HepG2 (cell line): ENCODE measurements around the gene ACVR1B. TPM values are rescaled to one million over a fixed set of nuclear protein-coding genes. Genes with fewer than 3 reads are reported as not detected.

Experiments used
- ATAC-seq: fragments of 200-7000 bp; cut with Tn5 transposase; 3 replicates; pipeline ENCODE4 v1.9.1; 2020; ENCODE audit warnings: mild to moderate bottlenecking, moderate library complexity
- BruUV-seq: library from RNA; stranded (reverse); fragments of 400-500 nt; replicated peaks from 2 replicates; lab custom pipeline; 2021; lab: Mats Ljungman, UMichigan
- CTCF ChIA-PET: fragments of 300-600 bp; formaldehyde crosslinking; extraction: SDS; loops from one replicate; lab custom pipeline; 2021; ENCODE audit warnings: low total read pairs, inconsistent platforms, low intra/inter-chr PET ratio; lab: Yijun Ruan, JAX
- POLR2A ChIA-PET: fragments of 350-600 bp; sonication (Branson Sonifier 250); formaldehyde crosslinking; loops from one replicate; lab custom pipeline; 2020; ENCODE audit warnings: antibody characterized with exemption, inconsistent platforms; lab: Yijun Ruan, JAX
- DNase-seq: peaks from one replicate; pipeline ENCODE4 v3.0.0-alpha.2; 2015; ENCODE audit warnings: low spot score
- FAIRE-seq: peaks from 3 replicates; lab custom pipeline; 2011; peaks lifted over from hg19 to GRCh38; lab: Jason Lieb, UNC
- H2AFZ ChIP-seq: one replicate; pipeline ENCODE4 v1.6.1; 2011; ENCODE audit warnings: low read length, inconsistent platforms
- H3K27ac ChIP-seq: fragments of 300-600 bp; 3 replicates; pipeline ENCODE4 v1.8.0; 2011; ENCODE audit warnings: mixed run types, mild to moderate bottlenecking, mixed read lengths, low read length, inconsistent platforms; ENCODE audit not compliant: insufficient read depth; ENCODE audit errors: extremely low read length
- H3K27me3 ChIP-seq, 2 experiments: fragments of 200-600 bp in 1 of 2; 2 replicates in 1 of 2; 3 replicates in 1 of 2; pipeline versions ENCODE4 v1.6.0 to v1.8.0; 2011; ENCODE audit warnings: low read length in 2 of 2, mild to moderate bottlenecking in 2 of 2, moderate library complexity in 2 of 2, inconsistent platforms in 1 of 2; ENCODE audit not compliant: insufficient read depth in 2 of 2, control insufficient read depth in 1 of 2
- H3K36me3 ChIP-seq, 2 experiments: fragments of 200-600 bp in 1 of 2; replicated peaks in 1 of 2; 2 replicates in 1 of 2; 3 replicates in 1 of 2; pipeline versions ENCODE4 v1.5.1 to v1.8.0; 2011; ENCODE audit warnings: low read length in 2 of 2, inconsistent platforms in 1 of 2; ENCODE audit not compliant: insufficient read depth in 2 of 2, control insufficient read depth in 1 of 2
- H3K4me1 ChIP-seq: 2 replicates; pipeline ENCODE4 v1.5.1; 2012; ENCODE audit warnings: low read length, inconsistent platforms; ENCODE audit not compliant: insufficient read depth
- H3K4me2 ChIP-seq: 2 replicates; pipeline ENCODE4 v1.6.0; 2011; ENCODE audit warnings: low read depth, low read length, inconsistent platforms
- H3K4me3 ChIP-seq, 3 experiments: fragments of 200-600 bp in 1 of 3; sonication (generic), shearing (Covaris generic) in 1 of 3; replicated peaks in 1 of 3; 2 replicates each; pipeline ENCODE4 v1.5.1; 2011 to 2016; ENCODE audit warnings: low read length in 3 of 3, inconsistent platforms in 2 of 3, low read depth in 2 of 3, mild to moderate bottlenecking in 2 of 3, control low read depth in 1 of 3, mixed read lengths in 1 of 3; ENCODE audit not compliant: insufficient read depth in 1 of 3
- H3K79me2 ChIP-seq: one replicate; pipeline ENCODE4 v1.6.1; 2011; ENCODE audit warnings: low read length, inconsistent platforms; ENCODE audit not compliant: insufficient read depth
- H3K9ac ChIP-seq: 2 replicates; pipeline ENCODE4 v1.6.0; 2011; ENCODE audit warnings: mild to moderate bottlenecking, low read depth, low read length, inconsistent platforms; ENCODE audit not compliant: insufficient read depth
- H3K9me3 ChIP-seq: 2 replicates; pipeline ENCODE4 v1.5.1; 2012; ENCODE audit warnings: mild to moderate bottlenecking, low read length
- H4K20me1 ChIP-seq: 2 replicates; pipeline ENCODE4 v1.6.0; 2011; ENCODE audit warnings: inconsistent platforms, mild to moderate bottlenecking, low read length, moderate library complexity; ENCODE audit not compliant: insufficient read depth
- ATRX ChIP-seq: sonication (generic); formaldehyde crosslinking; IDR thresholded peaks from 2 replicates; pipeline ENCODE4 v1.4.0; 2020; ENCODE audit warnings: missing genetic modification reagents, borderline replicate concordance
- CAMTA2 ChIP-seq: sonication (generic); formaldehyde crosslinking; IDR thresholded peaks from 2 replicates; pipeline ENCODE4 v1.4.0; 2020; ENCODE audit warnings: mild to moderate bottlenecking, missing genetic modification reagents, borderline replicate concordance
- HMGA1 ChIP-seq: sonication (generic); formaldehyde crosslinking; conservative IDR thresholded peaks from 2 replicates; pipeline ENCODE4 v1.4.0; 2020; ENCODE audit warnings: missing genetic modification reagents
- PTBP1 ChIP-seq: fragments of 200-400 bp; formaldehyde crosslinking; IDR thresholded peaks from 2 replicates; pipeline ENCODE4 v1.6.1; 2018; ENCODE audit warnings: low read length, low read depth; ENCODE audit not compliant: poor library complexity, severe bottlenecking
- SAFB2 ChIP-seq: sonication (generic); formaldehyde crosslinking; IDR thresholded peaks from 2 replicates; pipeline ENCODE4 v1.5.1; 2020; ENCODE audit warnings: missing genetic modification reagents, low read depth, mild to moderate bottlenecking, borderline replicate concordance
- SNAPC2 ChIP-seq: sonication (generic); formaldehyde crosslinking; IDR thresholded peaks from 2 replicates; pipeline ENCODE4 v1.8.1; 2022; ENCODE audit warnings: mild to moderate bottlenecking, missing genetic modification reagents
- STAT5B ChIP-seq: sonication (generic); formaldehyde crosslinking; IDR thresholded peaks from 2 replicates; pipeline ENCODE4 v1.4.0; 2020; ENCODE audit warnings: missing genetic modification reagents
- THAP11 ChIP-seq: IDR thresholded peaks from 2 replicates; pipeline ENCODE4 v1.6.1; 2016; ENCODE audit warnings: missing biosample characterization, missing genetic modification reagents
- ZKSCAN1 ChIP-seq: fragments of 150-350 bp; IDR thresholded peaks from 2 replicates; pipeline ENCODE4 v1.6.1; 2014; ENCODE audit warnings: low read length
- ZNF224 ChIP-seq: sonication (generic); formaldehyde crosslinking; IDR thresholded peaks from 2 replicates; pipeline ENCODE4 v1.5.0; 2020; ENCODE audit warnings: mild to moderate bottlenecking, missing genetic modification reagents
- ZNF264 ChIP-seq: sonication (generic); formaldehyde crosslinking; IDR thresholded peaks from 2 replicates; pipeline ENCODE4 v1.4.0; 2020; ENCODE audit warnings: missing genetic modification reagents
- ZNF274 ChIP-seq: sonication (generic); formaldehyde crosslinking; IDR thresholded peaks from 2 replicates; pipeline ENCODE4 v1.5.1; 2020; ENCODE audit warnings: mild to moderate bottlenecking, missing genetic modification reagents
- ZNF317 ChIP-seq: sonication (generic); formaldehyde crosslinking; IDR thresholded peaks from 2 replicates; pipeline ENCODE4 v1.5.0; 2020; ENCODE audit warnings: mild to moderate bottlenecking, missing genetic modification reagents
- ZNF446 ChIP-seq: sonication (generic); formaldehyde crosslinking; IDR thresholded peaks from 2 replicates; pipeline ENCODE4 v1.5.0; 2020; ENCODE audit warnings: mild to moderate bottlenecking, missing genetic modification reagents
- ZNF451 ChIP-seq: sonication (generic); formaldehyde crosslinking; IDR thresholded peaks from 2 replicates; pipeline ENCODE4 v1.5.0; 2020; ENCODE audit warnings: mild to moderate bottlenecking, missing genetic modification reagents
- ZNF556 ChIP-seq: sonication (generic); formaldehyde crosslinking; IDR thresholded peaks from 2 replicates; pipeline ENCODE4 v1.4.0; 2020; ENCODE audit warnings: mild to moderate bottlenecking, missing genetic modification reagents, borderline replicate concordance
- ZNF563 ChIP-seq: sonication (generic); formaldehyde crosslinking; IDR thresholded peaks from 2 replicates; pipeline ENCODE4 v1.8.0; 2022; ENCODE audit warnings: mild to moderate bottlenecking, moderate library complexity, missing genetic modification reagents
- WGBS: methylation state at CpG from one replicate; pipeline ENCODE4 v1.1.6; 2017; ENCODE audit warnings: low lambda C conversion rate; 5-methylcytosine and 5-hydroxymethylcytosine counted together
- in situ Hi-C: cut with HindIII; loops from 2 replicates; pipeline ENCODE4 v1.10.0; 2017; ENCODE audit warnings: low pct_unique_long_range_greater_than_20kb; ENCODE audit not compliant: extremely low pct_ligation_motif_present
- intact Hi-C: fragments of 100-400 bp; cut with micrococcal nuclease; formaldehyde crosslinking; loops from one replicate; pipeline ENCODE4 v1.10.0; 2022; ENCODE audit not compliant: unreplicated experiment
- polyA plus RNA-seq, 8 experiments: library from polyadenylated mRNA; depleted of rRNA in 3 of 8; stranded (reverse) in 7 of 8; unstranded in 1 of 8; fragments of >200 nt; fragmentation: Illumina TruSeq in 4 of 8; extraction: Trizol in 4 of 8; gene quantifications; 2 replicates each; pipeline versions ENCODE4 v1.2.1 to v1.2.3, GENCODE V29; 2011 to 2016; ENCODE audit warnings: low read depth in 4 of 8, missing spikeins in 1 of 8, mixed read lengths in 1 of 8; ENCODE audit not compliant: insufficient read depth in 1 of 8
- total RNA-seq, 5 experiments: library from RNA; depleted of rRNA; stranded (reverse); fragments of >200 nt; fragmentation: Illumina TruSeq; extraction: Trizol; gene quantifications; 2 replicates each; pipeline ENCODE4 v1.2.3, GENCODE V29; 2016; ENCODE audit warnings: low read depth in 1 of 5

Gene ACVR1B
- total and polyA plus RNA-seq, 2 of the 13 experiments (the other 11 are each of a cell fraction or from before 2014, with no cell fraction given), result 8.9 to 12.1 TPM

- no peak for DNase-seq
- TF ChIP-seq PTBP1 (no peak), ZNF317 (CRISPR knock-in tag) (no peak), ZNF563 (CRISPR knock-in tag) (no peak), ZNF556 (CRISPR knock-in tag) (no peak), ZNF224 (CRISPR knock-in tag) (no peak), ZKSCAN1 (no peak), CAMTA2 (CRISPR knock-in tag) (no peak), HMGA1 (no peak), ZNF451 (CRISPR knock-in tag) (no peak), SNAPC2 (CRISPR knock-in tag) (no peak), ZNF274 (CRISPR knock-in tag) (no peak), STAT5B (CRISPR knock-in tag) (no peak), ATRX (CRISPR knock-in tag) (no peak), ZNF446 (no peak), THAP11 (no peak), ZNF264 (CRISPR knock-in tag) (no peak), SAFB2 (CRISPR knock-in tag) (no peak)
Measured at GRCh38 chr12:51924551-51925319, 26.8 kb upstream of the ACVR1B start.

More at GRCh38 chr12:51924551-51925319, 26.8 kb upstream of the ACVR1B start:
- no peaks in the 10 kb centered on the region for H3K9me3 ChIP-seq
- POLR2A ChIA-PET, result no interaction called here
- intact Hi-C loops (loop anchor here (1.0 kb wide), 1 partner anchor 32 kb away; no protein-coding TSS in a partner anchor), in situ Hi-C loops (no loop called here)
- H3K4me2 ChIP-seq, result no peak overlapping the region
- H3K27me3 ChIP-seq, result peaks cover 0 to 14% of the 10 kb centered on the region in 2 experiments; a peak in 4 of 5 replicates
- CTCF ChIA-PET, result no interaction called here
- H4K20me1 ChIP-seq, result no peaks in the 10 kb centered on the region
- 21% methylated on average over 3 of the region's 5 CpGs for WGBS
- BruUV-seq, result no TSS peak
- H3K27ac ChIP-seq, result no peak overlapping the region
- no peaks in the 10 kb centered on the region for H3K36me3 ChIP-seq
- H3K79me2 ChIP-seq, result no peaks in the 10 kb centered on the region
- H3K4me3 ChIP-seq, result no peak overlapping the region
- H3K4me1 ChIP-seq, result peaks cover 37% of the 10 kb centered on the region
- FAIRE-seq (no peak), ATAC-seq (no peak)
- no peak overlapping the region for H2AFZ ChIP-seq
- H3K9ac ChIP-seq, result no peak overlapping the region
